Hepatocyte (in vitro differentiated cells): ENCODE data around the gene TMEM117. TPM values are rescaled to one million over a fixed set of nuclear protein-coding genes. Genes with fewer than 3 reads are reported as not detected.
"Not testable (repeated sequence)": the region's sequence is repeated elsewhere in the genome, so short reads cannot be mapped to it uniquely, and the experiment has no call there.

Experiments
- DNase-seq: peaks from one replicate; pipeline ENCODE4 v3.0.0-alpha.2; 2016; ENCODE audit warnings: low spot score
- H2AFZ ChIP-seq: fragments of 200-600 bp; sonication (generic); 2 replicates; pipeline ENCODE4 v1.6.0; 2016; ENCODE audit warnings: antibody characterized with exemption, mild to moderate bottlenecking
- H3K27ac ChIP-seq: fragments of 200-600 bp; sonication (generic); 2 replicates; pipeline ENCODE4 v1.5.1; 2016; ENCODE audit warnings: mild to moderate bottlenecking
- H3K27me3 ChIP-seq: fragments of 200-600 bp; sonication (generic); 2 replicates; pipeline ENCODE4 v1.6.1; 2016
- H3K36me3 ChIP-seq: fragments of 200-600 bp; sonication (generic); replicated peaks from 2 replicates; pipeline ENCODE4 v1.5.1; 2016; ENCODE audit warnings: low read depth; ENCODE audit not compliant: insufficient read depth
- H3K4me1 ChIP-seq: fragments of 200-600 bp; sonication (generic); 2 replicates; pipeline ENCODE4 v1.5.1; 2016; ENCODE audit warnings: mild to moderate bottlenecking, moderate library complexity; ENCODE audit not compliant: insufficient read depth
- H3K4me2 ChIP-seq: fragments of 200-600 bp; sonication (generic); 2 replicates; pipeline ENCODE4 v1.6.0; 2016
- H3K4me3 ChIP-seq: fragments of 200-600 bp; sonication (generic); 2 replicates; pipeline ENCODE4 v1.5.1; 2016; ENCODE audit warnings: mild to moderate bottlenecking
- H3K79me2 ChIP-seq: fragments of 200-600 bp; sonication (generic); 2 replicates; pipeline ENCODE4 v1.6.0; 2017; ENCODE audit warnings: mild to moderate bottlenecking
- H3K9me2 ChIP-seq: fragments of 200-600 bp; sonication (generic); replicated peaks from 2 replicates; pipeline ENCODE4 v1.6.0; 2017; ENCODE audit warnings: mild to moderate bottlenecking; ENCODE audit not compliant: insufficient read depth
- H3K9me3 ChIP-seq: fragments of 200-600 bp; sonication (generic); 2 replicates; pipeline ENCODE4 v1.5.1; 2016; ENCODE audit warnings: low read depth, mild to moderate bottlenecking
- H4K20me1 ChIP-seq: fragments of 200-600 bp; sonication (generic); 2 replicates; pipeline ENCODE4 v1.6.0; 2016; ENCODE audit warnings: mild to moderate bottlenecking; ENCODE audit not compliant: insufficient read depth, poor library complexity, severe bottlenecking
- EZH2 ChIP-seq: fragments of 200-600 bp; sonication (generic); IDR thresholded peaks from 2 replicates; pipeline ENCODE4 v1.6.1; 2016; ENCODE audit warnings: antibody characterized with exemption, mild to moderate bottlenecking, borderline replicate concordance
- EZH2phosphoT487 ChIP-seq: fragments of 200-600 bp; sonication (generic); IDR thresholded peaks from one replicate; pipeline ENCODE4 v1.6.1; 2018; ENCODE audit warnings: antibody characterized with exemption, mild to moderate bottlenecking, low read depth, moderate library complexity; ENCODE audit not compliant: unreplicated experiment, severe bottlenecking
- WGBS: methylation state at CpG from one replicate; pipeline ENCODE4 v1.1.6; 2016; ENCODE audit warnings: low lambda C conversion rate; ENCODE audit errors: missing lambda C conversion rate; 5-methylcytosine and 5-hydroxymethylcytosine counted together
- polyA plus RNA-seq: library from polyadenylated mRNA; unstranded; fragments of >200 nt; fragmentation: Nextera tagmentation; extraction: Ambion mirVana; gene quantifications from 2 replicates; pipeline ENCODE4 v1.2.1, GENCODE V29; 2016
- total RNA-seq: library from RNA; depleted of rRNA; stranded (reverse); fragments of >200 nt; gene quantifications from 2 replicates; pipeline ENCODE4 v1.2.3, GENCODE V29; 2014
- TF ChIP-seq, protein P1 (sequence below): fragments of 200-600 bp; sonication (generic); IDR thresholded peaks from 2 replicates; pipeline ENCODE4 v1.5.1; 2016; ENCODE audit warnings: antibody characterized with exemption, mild to moderate bottlenecking; ENCODE audit not compliant: poor library complexity

Gene TMEM117
- total and polyA plus RNA-seq, 2 experiments from 2014 or later, result 12.4 to 47.1 TPM

GRCh38 chr12:44377443-44378187 is 541.7 kb downstream of the TMEM117 start:
- H3K4me2 ChIP-seq, result no peak overlapping the region
- 75% methylated on average over 5 of the region's 5 CpGs for WGBS

DNA sequence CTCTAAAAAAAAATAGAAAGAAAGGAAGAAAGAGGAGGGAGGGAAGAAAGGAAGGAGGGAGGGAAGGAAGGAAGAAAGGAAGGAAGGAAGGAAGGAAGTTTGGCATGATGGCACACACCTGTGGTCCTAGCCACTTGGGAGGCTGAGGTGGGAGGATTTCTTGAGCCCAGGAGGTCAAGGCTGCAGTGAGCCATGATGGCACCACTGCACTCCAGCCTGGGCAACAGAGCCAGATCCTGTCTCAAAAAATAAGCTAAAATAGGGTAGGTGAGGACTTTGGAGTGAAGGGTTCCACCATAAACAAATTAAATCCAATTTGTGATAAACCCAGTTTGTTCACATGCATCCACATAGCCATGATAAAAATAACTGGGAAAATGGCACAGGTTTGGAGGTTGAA is 543.2 kb downstream of the TMEM117 start:
- not testable (repeated sequence) for H3K9me3 ChIP-seq, H3K36me3 ChIP-seq, H2AFZ ChIP-seq, H3K27me3 ChIP-seq, H3K4me3 ChIP-seq, H3K9me2 ChIP-seq, DNase-seq, H3K4me2 ChIP-seq, H3K4me1 ChIP-seq, H3K27ac ChIP-seq, H3K79me2 ChIP-seq, H4K20me1 ChIP-seq

More at GRCh38 chr12:44377443-44378187, 541.7 kb downstream of the TMEM117 start:
- Histone ChIP-seq H3K9me3 (no peaks in the 10 kb centered on the region), H3K27me3 (no peaks in the 10 kb centered on the region), H2AFZ (no peak overlapping the region), H3K27ac (no peak overlapping the region), H3K4me1 (no peaks in the 10 kb centered on the region), H3K4me3 (no peak overlapping the region), H3K9me2 (no peaks in the 10 kb centered on the region), H4K20me1 (no peaks in the 10 kb centered on the region), H3K79me2 (no peaks in the 10 kb centered on the region), H3K36me3 (peaks cover 5% of the 10 kb centered on the region)
- DNase-seq, result no peak
- TF ChIP-seq EZH2 (no peak), EZH2phosphoT487 (no peak)
- TF ChIP-seq, protein P1, sequence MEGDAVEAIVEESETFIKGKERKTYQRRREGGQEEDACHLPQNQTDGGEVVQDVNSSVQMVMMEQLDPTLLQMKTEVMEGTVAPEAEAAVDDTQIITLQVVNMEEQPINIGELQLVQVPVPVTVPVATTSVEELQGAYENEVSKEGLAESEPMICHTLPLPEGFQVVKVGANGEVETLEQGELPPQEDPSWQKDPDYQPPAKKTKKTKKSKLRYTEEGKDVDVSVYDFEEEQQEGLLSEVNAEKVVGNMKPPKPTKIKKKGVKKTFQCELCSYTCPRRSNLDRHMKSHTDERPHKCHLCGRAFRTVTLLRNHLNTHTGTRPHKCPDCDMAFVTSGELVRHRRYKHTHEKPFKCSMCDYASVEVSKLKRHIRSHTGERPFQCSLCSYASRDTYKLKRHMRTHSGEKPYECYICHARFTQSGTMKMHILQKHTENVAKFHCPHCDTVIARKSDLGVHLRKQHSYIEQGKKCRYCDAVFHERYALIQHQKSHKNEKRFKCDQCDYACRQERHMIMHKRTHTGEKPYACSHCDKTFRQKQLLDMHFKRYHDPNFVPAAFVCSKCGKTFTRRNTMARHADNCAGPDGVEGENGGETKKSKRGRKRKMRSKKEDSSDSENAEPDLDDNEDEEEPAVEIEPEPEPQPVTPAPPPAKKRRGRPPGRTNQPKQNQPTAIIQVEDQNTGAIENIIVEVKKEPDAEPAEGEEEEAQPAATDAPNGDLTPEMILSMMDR, result no peak

GRCh38 chr12:44379831-44380230 is 544.0 kb downstream of the TMEM117 start:
- no peaks in the 10 kb centered on the region for H3K79me2 ChIP-seq
- no peak overlapping the region for H2AFZ ChIP-seq
- no peak overlapping the region for H3K4me3 ChIP-seq
- 47% methylated on average over 3 of the region's 3 CpGs for WGBS
- no peak for TF ChIP-seq EZH2
- TF ChIP-seq, protein P1, result no peak
- TF ChIP-seq EZH2phosphoT487, result no peak
- no peaks in the 10 kb centered on the region for H4K20me1 ChIP-seq
- H3K4me1 ChIP-seq, result no peaks in the 10 kb centered on the region
- peaks cover 5% of the 10 kb centered on the region for H3K36me3 ChIP-seq
- no peaks in the 10 kb centered on the region for H3K9me3 ChIP-seq
- no peak for DNase-seq
- no peak overlapping the region for H3K27ac ChIP-seq
- H3K27me3 ChIP-seq, result no peaks in the 10 kb centered on the region
- H3K9me2 ChIP-seq, result no peaks in the 10 kb centered on the region
- H3K4me2 ChIP-seq, result no peak overlapping the region

DNA sequence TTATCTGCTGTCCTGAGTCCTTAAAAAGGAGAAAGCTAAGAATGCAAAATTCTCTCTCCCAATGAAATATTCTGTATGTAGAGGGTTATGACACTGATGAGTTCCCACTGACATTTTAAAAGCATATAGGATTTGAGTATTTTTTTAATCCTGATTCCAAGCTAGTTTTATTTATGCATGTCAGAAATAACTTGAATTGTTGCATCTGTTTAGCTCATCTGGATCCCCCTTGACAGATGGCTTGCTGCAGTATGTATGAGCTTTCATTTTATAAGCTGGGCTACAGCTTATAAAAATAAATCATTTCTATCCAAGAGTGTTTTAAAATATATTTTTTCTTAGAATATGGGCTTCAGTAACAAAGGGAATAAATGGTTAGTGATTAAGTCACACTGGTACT is 545.0 kb downstream of the TMEM117 start:
- no peak for DNase-seq
- no peak overlapping the region for H3K4me3 ChIP-seq
- H3K36me3 ChIP-seq, result peaks cover 5% of the 10 kb centered on the region
- no peak overlapping the region for H3K27ac ChIP-seq
- H3K9me3 ChIP-seq, result no peaks in the 10 kb centered on the region
- H2AFZ ChIP-seq, result no peak overlapping the region
- no peaks in the 10 kb centered on the region for H3K27me3 ChIP-seq
- no peaks in the 10 kb centered on the region for H3K79me2 ChIP-seq
- H4K20me1 ChIP-seq, result no peaks in the 10 kb centered on the region
- no peak overlapping the region for H3K4me2 ChIP-seq
- TF ChIP-seq EZH2 (no peak), EZH2phosphoT487 (no peak)
- TF ChIP-seq, protein P1, result no peak
- H3K9me2 ChIP-seq, result no peaks in the 10 kb centered on the region
- H3K4me1 ChIP-seq, result no peaks in the 10 kb centered on the region
